T1000 (cell line): ENCODE data around the gene PDE4D.

Experiments used
- DNase-seq: peaks from one replicate; lab custom pipeline; 2025; ENCODE audit warnings: mixed read lengths; lab: John Stamatoyannopoulos, UW

PDE4D gene

GRCh38 chr5:59109383-59109782 is 784.1 kb downstream of the PDE4D start:
- no peak for DNase-seq

- DNase-seq, result no peak
These were observed 785.8 kb downstream of the PDE4D start for GRCh38 chr5:59107692-59108091.

DNA sequence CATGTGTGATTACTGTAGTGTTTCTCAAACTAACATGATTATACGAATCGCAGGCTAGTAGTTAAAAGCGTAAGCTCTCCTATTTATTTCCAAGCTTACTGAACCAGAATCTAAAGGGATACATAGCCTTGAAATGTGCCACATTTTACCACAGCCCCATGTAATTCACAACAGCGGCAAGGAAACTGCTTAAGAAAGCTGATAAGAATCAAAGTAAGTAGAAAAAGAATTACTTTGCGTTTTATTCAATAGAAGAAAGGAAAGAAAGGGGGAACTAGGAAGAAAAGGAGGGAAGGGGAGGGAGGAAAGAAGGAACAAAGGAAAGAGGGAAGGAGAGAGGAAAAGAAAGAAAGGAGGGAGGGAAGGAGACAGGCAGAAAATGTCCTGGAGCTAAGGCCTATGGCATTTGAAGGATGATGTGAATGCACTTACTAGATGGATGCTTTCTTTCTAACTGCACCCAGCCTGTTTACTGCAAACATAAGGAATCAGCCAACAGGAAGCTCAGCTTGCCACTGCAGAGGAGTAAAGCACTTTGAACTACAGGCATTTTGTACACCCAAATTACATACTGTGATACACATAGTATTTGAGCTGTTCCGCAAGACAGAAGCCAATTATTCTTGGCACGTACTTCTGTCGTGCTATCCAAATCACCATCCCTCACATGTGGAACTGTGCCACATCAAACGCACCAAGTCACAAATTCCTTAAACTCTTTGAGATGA is 789.0 kb downstream of the PDE4D start:
- DNase-seq, result no peak

DNA sequence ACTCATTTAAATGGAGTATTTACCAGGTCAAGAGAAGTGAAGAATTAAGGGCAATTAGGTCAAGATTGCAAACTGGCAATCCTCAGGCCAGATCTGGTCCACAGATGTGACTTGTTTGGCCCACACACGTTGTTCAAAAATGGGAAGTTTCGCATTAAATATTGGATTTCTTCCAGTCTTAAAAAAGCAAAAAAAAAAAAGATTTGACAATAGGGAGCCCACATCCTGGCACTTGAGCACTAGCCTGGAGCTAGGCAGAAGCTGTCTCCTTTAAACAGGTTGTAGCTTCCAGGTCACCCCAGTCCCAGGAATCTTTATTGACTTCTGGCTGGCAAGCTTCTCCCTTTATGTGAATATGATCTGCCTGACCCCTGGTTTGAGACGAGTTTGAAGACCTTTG is 790.2 kb downstream of the PDE4D start:
- DNase-seq, result no peak

DNA sequence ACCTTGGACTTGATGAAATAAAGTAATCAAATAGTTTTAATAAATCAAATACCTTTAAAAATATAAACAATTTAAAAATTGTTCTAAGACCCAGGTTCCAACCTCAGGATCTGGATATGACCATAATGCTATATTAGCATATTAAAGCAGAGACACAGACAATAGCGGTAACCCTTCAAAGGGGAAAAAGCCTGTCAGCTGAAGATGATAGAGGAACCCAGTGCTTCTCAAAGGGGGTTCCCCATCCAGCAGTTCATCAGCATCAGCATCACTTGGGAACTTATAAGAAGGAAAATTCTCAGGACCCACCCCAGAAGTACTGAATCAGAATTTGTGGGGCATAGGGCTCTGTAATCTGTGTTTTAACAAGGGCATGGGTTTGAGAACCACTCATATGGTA is 791.1 kb downstream of the PDE4D start:
- DNase-seq, result no peak

GRCh38 chr5:59100875-59101274 is 792.7 kb downstream of the PDE4D start:
- no peak for DNase-seq

DNA sequence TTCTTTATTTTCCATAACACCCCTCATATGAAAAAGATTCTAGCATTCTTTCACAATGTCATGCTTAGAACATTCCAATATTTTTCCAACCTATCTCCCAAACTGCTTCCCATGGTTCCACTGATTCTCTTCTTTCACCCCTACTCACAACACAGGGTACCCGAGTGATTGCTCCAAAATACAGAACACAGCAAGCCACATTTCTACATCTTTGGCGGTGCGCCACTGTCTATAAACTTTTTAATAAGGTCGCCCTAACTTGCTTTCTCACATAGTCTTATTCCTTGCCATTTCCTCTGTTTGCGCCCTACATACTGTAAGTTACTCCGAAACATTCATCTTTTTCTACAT is 793.6 kb downstream of the PDE4D start:
- DNase-seq, result no peak

DNA sequence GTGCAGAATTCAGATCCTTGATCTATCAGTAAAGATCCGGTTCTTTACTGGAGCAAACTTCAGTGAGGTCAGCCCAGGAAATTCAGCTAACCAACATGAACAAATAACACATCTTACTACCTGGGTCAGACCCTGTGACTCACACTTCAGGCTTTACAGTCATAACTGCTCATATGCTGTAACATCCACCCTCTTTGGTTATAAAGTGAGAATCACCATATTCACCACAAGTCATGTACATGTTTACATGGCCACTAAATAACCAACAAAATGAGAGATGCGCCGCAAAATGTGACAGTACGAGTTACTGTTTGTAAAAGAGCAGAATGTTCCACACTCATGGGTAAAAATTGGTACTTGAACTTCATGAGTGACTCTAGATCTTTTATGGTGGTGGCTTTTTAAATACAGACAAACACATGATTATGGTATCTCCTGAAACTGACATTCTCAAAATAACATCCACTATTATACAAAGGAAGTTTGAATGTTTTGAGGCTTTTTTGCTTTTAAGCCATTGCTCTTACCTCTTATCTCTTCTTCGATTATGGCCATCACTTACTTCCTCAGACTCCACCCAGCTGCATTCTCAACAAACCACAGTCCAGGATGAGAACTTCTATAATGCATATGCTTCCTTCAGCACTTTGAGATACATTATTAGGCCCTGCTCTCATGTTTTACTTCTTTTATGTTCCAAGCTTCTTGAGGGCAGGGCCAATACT is 794.1 kb downstream of the PDE4D start:
- DNase-seq, result no peak

- DNase-seq, result no peak
These were observed 794.8 kb downstream of the PDE4D start for GRCh38 chr5:59098743-59099142.

- DNase-seq, result no peak
These were observed 795.8 kb downstream of the PDE4D start for GRCh38 chr5:59097712-59098111.

DNA sequence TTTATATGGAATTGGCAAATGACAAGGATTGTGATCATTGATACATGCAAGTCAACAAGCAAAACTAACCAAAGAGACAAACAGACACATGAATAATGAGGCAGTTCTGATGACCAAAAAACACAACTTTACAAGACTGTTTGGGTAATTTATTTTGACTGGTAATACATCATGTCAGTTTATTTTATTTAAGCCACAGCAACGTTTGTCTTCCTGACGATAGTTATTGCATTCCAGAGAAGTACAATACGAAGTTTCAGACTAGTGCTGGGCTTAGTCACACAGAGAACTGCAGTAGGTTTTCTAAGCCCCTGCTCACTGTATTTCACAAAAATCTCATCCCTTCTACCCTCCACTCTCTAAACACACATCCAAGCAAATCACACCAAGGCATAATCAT is 796.4 kb downstream of the PDE4D start:
- no peak for DNase-seq

- no peak for DNase-seq
These were observed 798.0 kb downstream of the PDE4D start for GRCh38 chr5:59095480-59095879.

DNA sequence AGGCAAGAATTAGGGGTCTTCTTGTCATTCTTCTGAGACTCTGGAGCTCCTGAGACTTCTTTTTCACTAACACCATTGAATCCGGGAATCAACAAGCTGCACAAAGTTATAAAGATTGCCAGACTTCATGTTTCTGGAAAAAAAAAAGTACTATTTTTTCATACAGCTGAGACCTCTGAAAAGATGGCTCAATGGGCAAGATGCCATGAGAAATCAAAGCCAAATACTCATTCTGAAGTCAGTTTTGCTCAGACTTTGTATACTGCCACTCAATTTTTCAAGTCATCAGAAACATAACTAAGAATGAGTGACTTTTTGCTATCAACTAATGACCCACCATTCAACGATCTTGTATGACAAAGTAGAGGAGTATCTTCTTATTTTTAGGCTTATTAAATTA is 798.7 kb downstream of the PDE4D start:
- DNase-seq, result no peak

DNA sequence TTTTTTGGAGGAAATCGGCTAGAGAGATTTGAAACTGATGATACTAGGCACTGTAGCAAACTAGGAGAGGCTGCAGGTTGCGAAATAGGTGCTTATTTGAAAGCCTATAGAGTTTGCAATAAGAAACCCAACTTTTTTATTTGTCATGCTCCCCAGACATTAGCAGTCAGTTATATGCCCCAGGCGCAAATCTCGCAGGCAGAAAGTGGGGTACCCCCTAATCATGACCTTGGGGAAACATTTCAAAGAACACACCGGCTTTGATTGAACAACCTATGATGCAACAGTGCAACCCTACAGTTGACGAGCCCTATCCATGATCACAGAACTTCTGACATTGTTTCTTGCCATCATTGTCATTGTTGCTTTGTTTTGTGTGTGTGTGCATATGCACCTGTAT is 800.2 kb downstream of the PDE4D start:
- DNase-seq, result no peak

DNA sequence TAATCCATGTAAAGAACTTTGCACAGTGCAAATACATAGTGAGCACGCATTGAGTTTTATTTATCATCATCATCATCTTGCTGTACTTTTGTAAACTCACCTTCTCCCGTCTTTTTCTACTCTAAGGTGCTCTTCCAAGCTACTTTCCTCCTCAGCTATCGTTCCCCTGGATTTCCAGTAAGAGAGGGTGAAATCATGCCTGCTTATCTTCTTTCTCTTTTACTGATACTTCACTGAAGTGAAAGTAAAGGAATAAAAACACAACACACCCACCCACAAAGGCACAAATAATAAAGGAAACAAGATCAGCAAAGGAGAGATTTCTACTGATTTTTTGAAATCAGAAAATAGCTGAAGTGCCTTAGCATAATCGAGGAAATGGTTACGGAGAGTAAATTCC is 800.8 kb downstream of the PDE4D start:
- no peak for DNase-seq

DNA sequence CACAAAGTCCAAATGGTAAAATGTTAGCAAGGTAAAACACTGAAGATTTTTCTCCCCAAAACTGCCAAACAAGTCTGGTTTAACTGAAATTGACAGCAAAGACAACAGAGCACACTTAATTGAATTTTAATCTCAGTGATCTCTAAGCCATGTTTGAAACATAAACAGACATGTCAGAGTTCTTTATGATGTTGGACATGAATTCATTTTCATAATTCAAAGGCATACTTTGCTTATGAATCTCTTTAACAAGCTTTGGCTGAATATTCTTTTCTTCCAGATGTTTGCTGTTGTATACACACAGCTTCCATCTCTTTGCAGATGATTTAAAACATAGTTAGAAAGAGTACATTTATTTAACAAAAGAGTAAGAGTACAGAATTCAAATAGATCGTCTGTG is 801.6 kb downstream of the PDE4D start:
- DNase-seq, result no peak

- no peak for DNase-seq
These were observed 803.2 kb downstream of the PDE4D start for GRCh38 chr5:59090323-59090722.

DNA sequence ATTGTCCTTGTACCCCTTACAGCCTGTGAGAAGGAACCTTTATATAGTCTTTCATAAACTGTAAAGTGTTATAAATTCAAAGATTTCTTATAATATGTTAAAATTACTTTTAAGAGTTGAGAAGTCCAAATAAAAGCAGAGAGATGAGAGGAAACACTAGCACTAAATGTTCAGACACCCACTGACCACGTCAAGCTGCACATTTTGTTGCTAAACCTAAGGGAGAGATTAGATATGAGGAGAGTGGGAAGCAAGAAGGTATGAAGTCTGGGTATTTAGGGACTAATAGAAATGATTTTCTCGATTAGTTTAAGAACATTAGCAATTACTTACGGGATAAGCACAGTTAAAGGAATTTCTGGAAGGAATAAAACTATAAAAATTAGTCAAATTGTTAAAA is 803.8 kb downstream of the PDE4D start:
- no peak for DNase-seq

DNA sequence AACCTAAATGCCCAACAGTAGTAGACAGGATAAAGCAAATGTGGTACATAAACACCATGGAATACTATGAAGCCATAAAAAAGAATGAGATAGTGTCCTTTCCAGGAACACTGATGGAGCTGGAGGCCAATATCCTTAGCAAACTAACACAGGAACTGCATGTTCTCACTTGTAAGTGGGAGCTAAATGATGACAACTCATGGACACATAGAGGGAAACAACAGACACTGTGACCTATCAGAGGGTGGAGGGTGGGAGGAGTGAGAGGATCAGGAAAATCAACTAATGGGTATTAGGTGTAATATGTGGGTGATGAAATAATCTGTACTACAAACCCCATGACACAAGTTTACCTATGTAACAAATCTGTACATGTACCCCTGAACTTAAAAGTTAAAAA is 805.0 kb downstream of the PDE4D start:
- no peak for DNase-seq

- no peak for DNase-seq
These were observed 807.5 kb downstream of the PDE4D start for GRCh38 chr5:59086024-59086423.

- DNase-seq, result no peak
These were observed 811.8 kb downstream of the PDE4D start for GRCh38 chr5:59081693-59082092.

DNA sequence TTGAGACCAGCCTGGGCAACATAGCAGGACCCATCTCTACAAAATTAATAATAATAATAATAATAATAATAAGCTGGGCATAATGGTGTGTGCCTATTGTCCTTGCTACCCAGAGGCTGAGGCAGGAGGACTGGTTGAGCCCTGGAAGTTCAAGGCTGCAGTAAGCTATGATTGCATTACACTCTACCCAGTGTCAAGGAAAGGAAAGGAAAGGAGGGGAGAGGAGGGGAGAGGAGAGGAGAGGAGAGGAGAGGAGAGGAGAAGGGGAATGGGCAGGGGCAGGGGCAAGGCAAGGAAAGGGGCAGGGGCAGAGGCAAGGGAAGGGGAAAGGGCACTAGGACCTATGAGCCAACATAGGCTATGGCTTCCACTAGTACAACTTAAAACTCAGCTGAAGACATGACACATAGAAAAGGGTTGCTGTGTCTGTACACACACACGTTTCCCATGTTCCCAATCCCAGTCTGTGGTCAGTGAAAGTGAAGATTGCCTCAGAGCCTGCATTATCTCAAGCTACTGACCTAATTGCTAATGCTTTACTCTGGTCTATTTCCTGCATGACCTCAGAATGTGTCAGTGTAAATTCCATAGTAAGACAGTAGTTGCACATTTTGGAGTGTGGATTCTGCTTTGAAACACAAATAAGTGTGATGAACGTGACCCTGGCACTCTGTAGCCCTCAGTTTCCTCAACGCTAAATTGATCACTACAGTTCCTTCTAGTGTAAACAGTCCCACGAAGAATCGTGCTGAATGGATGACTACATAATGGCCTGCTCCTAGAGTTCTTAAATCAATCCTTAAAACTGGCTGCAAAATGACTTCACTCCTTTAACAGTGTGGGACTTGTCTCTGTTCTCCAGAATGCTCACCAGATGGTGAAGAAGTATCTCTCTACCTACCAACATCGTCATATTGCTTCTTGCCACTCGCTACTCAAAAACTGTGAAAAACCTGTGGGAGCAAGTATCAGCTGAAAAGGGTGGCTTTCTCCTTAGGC is 813.6 kb downstream of the PDE4D start:
- DNase-seq, result no peak
